Mesenchymal stem cell (in vitro differentiated cells and primary cell): ENCODE measurements around the gene THOC7.

Experiments used
- DNase-seq: peaks from one replicate; pipeline ENCODE4 v3.0.0-alpha.2; 2013
- H2AFZ ChIP-seq: one replicate; pipeline ENCODE4 v1.6.1; 2013; ENCODE audit warnings: low read depth, mild to moderate bottlenecking, control low read depth, inconsistent platforms, low read length, moderate library complexity
- H2AK5ac ChIP-seq: 2 replicates; pipeline ENCODE4 v1.6.1; 2013; ENCODE audit warnings: low read length, moderate library complexity, mild to moderate bottlenecking, inconsistent platforms; ENCODE audit not compliant: severe bottlenecking
- H2BK120ac ChIP-seq: one replicate; pipeline ENCODE4 v1.6.1; 2013; ENCODE audit warnings: low read depth, mild to moderate bottlenecking, inconsistent platforms, low read length, moderate library complexity
- H2BK12ac ChIP-seq, 2 experiments: one replicate each; pipeline ENCODE4 v1.6.1; 2013; ENCODE audit warnings: inconsistent platforms in 2 of 2, low read length in 2 of 2, mild to moderate bottlenecking in 2 of 2, moderate library complexity in 2 of 2, control low read depth in 1 of 2
- H2BK15ac ChIP-seq: one replicate; pipeline ENCODE4 v1.6.1; 2013; ENCODE audit warnings: mild to moderate bottlenecking, low read depth, inconsistent platforms; ENCODE audit not compliant: poor library complexity, severe bottlenecking
- H2BK5ac ChIP-seq: 2 replicates; pipeline ENCODE4 v1.6.1; 2013; ENCODE audit warnings: low read depth, mild to moderate bottlenecking, low read length, control low read depth, inconsistent platforms; ENCODE audit not compliant: poor library complexity, severe bottlenecking
- H3K14ac ChIP-seq, 2 experiments: one replicate each; pipeline ENCODE4 v1.6.1; 2013; ENCODE audit warnings: inconsistent platforms in 2 of 2, low read length in 2 of 2, control low read depth in 1 of 2, mild to moderate bottlenecking in 1 of 2, moderate library complexity in 1 of 2
- H3K18ac ChIP-seq, 2 experiments: one replicate each; pipeline ENCODE4 v1.6.1; 2013; ENCODE audit warnings: inconsistent platforms in 2 of 2, low read length in 2 of 2, control low read depth in 1 of 2, low read depth in 1 of 2, mild to moderate bottlenecking in 1 of 2
- H3K23ac ChIP-seq, 2 experiments: one replicate each; pipeline ENCODE4 v1.6.1; 2013; ENCODE audit warnings: inconsistent platforms in 2 of 2, low read length in 2 of 2, mild to moderate bottlenecking in 2 of 2, moderate library complexity in 2 of 2, control low read depth in 1 of 2
- H3K27ac ChIP-seq: 2 replicates; pipeline ENCODE4 v1.5.1; 2013; ENCODE audit warnings: mild to moderate bottlenecking, moderate library complexity, low read length, control low read depth, inconsistent platforms; ENCODE audit not compliant: poor library complexity, severe bottlenecking
- H3K27me3 ChIP-seq, 2 experiments: 2 replicates each; pipeline versions ENCODE4 v1.6.1 to v1.7.0; 2013; ENCODE audit warnings: low read length in 2 of 2, mild to moderate bottlenecking in 2 of 2, moderate library complexity in 2 of 2, control low read depth in 1 of 2, inconsistent platforms in 1 of 2; ENCODE audit not compliant: control insufficient read depth in 1 of 2, insufficient read depth in 1 of 2
- H3K36me3 ChIP-seq, 2 experiments: 2 replicates each; pipeline versions ENCODE4 v1.6.1 to v1.7.0; 2013; ENCODE audit warnings: low read length in 2 of 2, control low read depth in 1 of 2, inconsistent platforms in 1 of 2, low read depth in 1 of 2, mild to moderate bottlenecking in 1 of 2; ENCODE audit not compliant: insufficient read depth in 2 of 2, control insufficient read depth in 1 of 2
- H3K4ac ChIP-seq, 2 experiments: one replicate each; pipeline ENCODE4 v1.6.1; 2013; ENCODE audit warnings: inconsistent platforms in 2 of 2, low read length in 2 of 2, mild to moderate bottlenecking in 2 of 2, moderate library complexity in 2 of 2, control low read depth in 1 of 2, low read depth in 1 of 2
- H3K4me1 ChIP-seq: 2 replicates; pipeline ENCODE4 v1.6.1; 2013; ENCODE audit warnings: low read depth, low read length, control low read depth; ENCODE audit not compliant: control insufficient read depth, insufficient read depth
- H3K4me2 ChIP-seq: 2 replicates; pipeline ENCODE4 v1.6.1; 2013; ENCODE audit warnings: low read length, mild to moderate bottlenecking, inconsistent platforms; ENCODE audit not compliant: poor library complexity, severe bottlenecking
- H3K4me3 ChIP-seq, 2 experiments: 2 replicates each; pipeline versions ENCODE4 v1.5.1 to v1.7.0; 2013; ENCODE audit warnings: low read length in 2 of 2, mild to moderate bottlenecking in 2 of 2, control low read depth in 1 of 2, low read depth in 1 of 2; ENCODE audit not compliant: insufficient read depth in 1 of 2
- H3K79me1 ChIP-seq: replicated peaks from 2 replicates; pipeline ENCODE4 v1.6.1; 2013; ENCODE audit warnings: mild to moderate bottlenecking, control low read depth, low read length, inconsistent platforms; ENCODE audit not compliant: poor library complexity, severe bottlenecking
- H3K9ac ChIP-seq: 2 replicates; pipeline ENCODE4 v1.7.0; 2013; ENCODE audit warnings: mild to moderate bottlenecking, low read length, moderate library complexity
- H3K9me3 ChIP-seq: 2 replicates; pipeline ENCODE4 v1.7.0; 2013; ENCODE audit warnings: mild to moderate bottlenecking, low read length; ENCODE audit not compliant: control insufficient read depth
- H4K8ac ChIP-seq: one replicate; pipeline ENCODE4 v1.6.1; 2013; ENCODE audit warnings: inconsistent platforms, mild to moderate bottlenecking, low read length, moderate library complexity
- H4K91ac ChIP-seq: one replicate; pipeline ENCODE4 v1.6.1; 2013; ENCODE audit warnings: mild to moderate bottlenecking, low read length, inconsistent platforms
- WGBS: methylation state at CpG from one replicate; pipeline ENCODE4 v1.1.7; 2013; ENCODE audit warnings: mixed read lengths; 5-methylcytosine and 5-hydroxymethylcytosine counted together

Gene THOC7

DNA sequence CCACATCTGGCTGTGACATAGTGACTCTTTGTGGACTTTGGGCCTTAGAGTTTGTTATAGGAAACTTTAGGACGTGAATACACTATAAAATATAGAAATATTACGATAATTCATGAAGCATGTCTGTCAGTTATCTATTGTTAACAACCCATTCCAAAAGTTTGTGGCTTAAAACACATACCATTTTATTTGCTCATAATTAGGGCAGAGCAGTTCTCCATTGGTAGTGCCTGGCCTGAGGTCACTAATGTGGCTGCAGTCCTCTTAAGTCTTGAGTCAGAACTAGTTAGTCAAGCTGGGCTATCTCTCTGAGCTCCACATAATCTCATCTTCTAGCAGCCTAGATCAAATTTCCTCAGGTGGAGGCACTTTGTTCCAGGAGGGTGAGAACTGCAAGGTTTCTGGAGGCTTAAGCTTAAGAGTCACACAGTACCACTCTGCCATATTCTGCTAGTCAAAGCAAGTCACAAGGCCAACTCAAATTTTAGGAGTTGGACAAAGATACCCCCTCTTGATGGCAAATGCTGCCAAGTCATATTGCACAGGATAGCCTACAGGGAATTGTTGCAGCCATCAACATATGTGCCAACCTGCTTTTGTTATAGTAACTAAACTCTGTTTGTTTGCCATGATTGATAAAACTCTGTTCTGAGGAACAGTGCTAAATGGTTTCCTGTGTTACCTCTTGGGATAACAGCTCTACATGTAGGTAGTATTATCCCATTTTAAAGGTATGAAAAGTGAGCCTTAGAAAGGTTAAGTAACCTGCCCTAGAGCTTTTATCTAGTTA is 8.7 kb upstream of the THOC7 start:
- Histone ChIP-seq H3K4me3 (no peak overlapping the region), H2AK5ac (no peak overlapping the region), H4K8ac (no peak overlapping the region), H3K27ac (peak overlapping the region; percentile 8), H3K27me3 (no peaks in the 10 kb centered on the region), H2BK15ac (no peak overlapping the region), H2BK12ac (no peak overlapping the region), H3K4ac (no peak overlapping the region), H2BK5ac (no peak overlapping the region), H2AFZ (no peak overlapping the region), H3K9me3 (no peaks in the 10 kb centered on the region), H3K14ac (no peak overlapping the region), H3K9ac (no peak overlapping the region), H2BK120ac (no peak overlapping the region), H3K36me3 (peaks cover 3% of the 10 kb centered on the region in 2 experiments), H3K79me1 (peaks cover 20% of the 10 kb centered on the region), H4K91ac (no peak overlapping the region), H3K4me2 (no peak overlapping the region), H3K18ac (no peak overlapping the region), H3K23ac (no peak overlapping the region), H3K4me1 (peaks cover 3% of the 10 kb centered on the region)
- whole genome bisulfite sequencing, result no CpG with 5 or more reads among the region's 2 CpGs
- DNase-seq, result peak; percentile 79

DNA sequence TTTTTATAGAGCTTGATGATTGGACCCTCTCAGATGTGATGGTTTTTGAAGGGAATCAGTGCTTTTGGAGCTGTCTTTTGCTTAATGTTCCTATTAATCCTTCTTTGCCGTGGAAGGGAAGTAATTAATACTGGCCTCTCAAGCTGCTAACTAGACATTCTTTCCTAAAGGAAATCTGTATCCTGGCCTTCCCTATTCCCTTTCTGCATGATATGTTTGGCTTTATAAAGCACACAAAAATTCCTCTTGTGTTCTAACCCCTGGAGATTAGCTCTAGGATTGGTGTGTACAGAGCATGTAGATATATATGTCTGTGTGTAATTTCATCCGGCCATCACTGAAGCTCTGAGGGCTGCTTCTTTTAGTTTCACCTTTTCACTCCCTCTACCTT is 7.0 kb upstream of the THOC7 start:
- H3K79me1 ChIP-seq, result peaks cover 23% of the 10 kb centered on the region
- no peak overlapping the region for H2BK12ac ChIP-seq
- H3K14ac ChIP-seq, result no peak overlapping the region
- H3K18ac ChIP-seq, result no peak overlapping the region
- H2AFZ ChIP-seq, result no peak overlapping the region
- H3K4me1 ChIP-seq, result peaks cover 3% of the 10 kb centered on the region
- H3K4ac ChIP-seq, result no peak overlapping the region
- H3K23ac ChIP-seq, result no peak overlapping the region
- no peak overlapping the region for H4K8ac ChIP-seq
- H2BK120ac ChIP-seq, result no peak overlapping the region
- H3K4me3 ChIP-seq, result no peak overlapping the region
- DNase-seq, result no peak
- 86% methylated on average over 1 of the region's 2 CpGs for WGBS
- H3K27ac ChIP-seq, result no peak overlapping the region
- no peak overlapping the region for H3K4me2 ChIP-seq
- H3K9ac ChIP-seq, result no peak overlapping the region
- peaks cover 4 to 13% of the 10 kb centered on the region in 2 experiments for H3K36me3 ChIP-seq
- H3K9me3 ChIP-seq, result no peaks in the 10 kb centered on the region
- no peaks in the 10 kb centered on the region for H3K27me3 ChIP-seq
- no peak overlapping the region for H4K91ac ChIP-seq
- H2AK5ac ChIP-seq, result no peak overlapping the region
- H2BK15ac ChIP-seq, result no peak overlapping the region
- no peak overlapping the region for H2BK5ac ChIP-seq

DNA sequence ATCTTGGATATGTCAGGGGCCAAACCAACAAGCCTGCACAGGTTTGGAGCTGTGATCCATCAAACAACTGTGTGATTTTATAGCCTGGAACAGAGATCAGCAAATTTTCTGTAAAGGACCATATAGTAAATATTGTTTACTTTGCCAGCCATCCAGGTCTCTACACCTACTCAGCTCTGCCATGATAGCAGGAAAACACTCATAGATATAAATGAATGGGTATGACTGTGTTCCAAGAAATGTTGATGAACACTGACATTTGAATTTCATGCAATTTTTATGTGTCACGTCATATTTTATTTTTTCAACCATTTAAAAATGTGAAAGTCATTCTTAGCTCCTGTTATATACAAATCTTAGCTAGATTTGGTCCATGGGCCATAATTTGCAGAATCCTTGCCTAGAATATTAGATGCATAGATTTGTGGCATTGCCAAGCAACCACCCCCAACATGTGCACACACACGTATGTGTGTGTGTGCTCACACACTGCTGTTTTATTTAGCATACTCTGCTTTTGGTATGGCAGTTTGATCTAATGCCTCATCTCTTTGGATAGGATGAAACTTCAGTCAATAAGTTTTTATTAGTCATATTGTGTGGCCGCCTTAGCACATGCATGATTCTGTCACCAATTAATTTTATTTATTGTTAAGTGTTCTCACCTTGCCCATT is 6.5 kb upstream of the THOC7 start:
- H3K36me3 ChIP-seq, result peaks cover 4 to 13% of the 10 kb centered on the region in 2 experiments
- H3K9ac ChIP-seq, result no peak overlapping the region
- H3K27me3 ChIP-seq, result no peaks in the 10 kb centered on the region
- H2AFZ ChIP-seq, result no peak overlapping the region
- peaks cover 24% of the 10 kb centered on the region for H3K79me1 ChIP-seq
- H2AK5ac ChIP-seq, result no peak overlapping the region
- no peak overlapping the region for H3K4ac ChIP-seq
- no CpG with 5 or more reads among the region's 3 CpGs for WGBS
- no peak overlapping the region for H3K27ac ChIP-seq
- no peak overlapping the region for H2BK12ac ChIP-seq
- no peak for DNase-seq
- no peak overlapping the region for H3K4me3 ChIP-seq
- H3K9me3 ChIP-seq, result no peaks in the 10 kb centered on the region
- H2BK5ac ChIP-seq, result no peak overlapping the region
- H3K18ac ChIP-seq, result no peak overlapping the region
- no peak overlapping the region for H4K91ac ChIP-seq
- H3K23ac ChIP-seq, result no peak overlapping the region
- no peak overlapping the region for H2BK120ac ChIP-seq
- no peak overlapping the region for H3K14ac ChIP-seq
- no peak overlapping the region for H3K4me2 ChIP-seq
- H4K8ac ChIP-seq, result no peak overlapping the region
- H3K4me1 ChIP-seq, result peaks cover 3% of the 10 kb centered on the region
- H2BK15ac ChIP-seq, result no peak overlapping the region

DNA sequence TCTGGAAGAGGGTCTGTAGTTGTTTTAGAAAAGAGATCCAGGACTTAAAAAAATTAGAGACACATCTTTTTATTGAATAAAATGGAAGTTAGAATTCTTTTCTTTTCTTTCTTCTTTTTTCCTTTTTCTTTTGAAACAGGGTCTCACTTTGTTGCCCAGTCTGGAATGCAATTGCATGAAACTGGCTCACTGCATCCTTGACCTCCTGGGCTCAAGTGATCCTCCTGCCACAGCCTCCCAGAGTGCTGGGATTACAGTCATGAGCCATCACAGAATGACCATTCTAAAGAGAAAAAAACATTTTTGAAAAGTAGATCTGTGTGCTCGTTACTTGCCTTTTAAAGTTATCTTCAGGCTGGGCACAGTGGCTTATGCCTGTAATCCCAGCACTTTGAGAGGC is 3.6 kb upstream of the THOC7 start:
- Histone ChIP-seq H2AK5ac (no peak overlapping the region), H3K27me3 (no peaks in the 10 kb centered on the region), H3K9me3 (no peaks in the 10 kb centered on the region), H2AFZ (no peak overlapping the region), H2BK120ac (no peak overlapping the region), H3K4me3 (no peak overlapping the region), H3K14ac (no peak overlapping the region), H4K8ac (no peak overlapping the region), H2BK5ac (no peak overlapping the region), H3K27ac (no peak overlapping the region), H3K4me2 (no peak overlapping the region), H2BK15ac (no peak overlapping the region), H4K91ac (no peak overlapping the region), H3K4me1 (peaks cover 2% of the 10 kb centered on the region), H3K9ac (no peak overlapping the region), H3K23ac (no peak overlapping the region), H3K4ac (no peak overlapping the region), H2BK12ac (no peak overlapping the region), H3K79me1 (peaks cover 17% of the 10 kb centered on the region), H3K36me3 (peaks cover 4 to 13% of the 10 kb centered on the region in 2 experiments), H3K18ac (no peak overlapping the region)
- no peak for DNase-seq
- 100% methylated on average over 1 of the region's 1 CpG for WGBS
